ENCODE results near the gene STK11. TPM values are rescaled to one million over a fixed set of nuclear protein-coding genes. Genes with fewer than 3 reads are reported as not detected.

The STK11 gene
- polyA plus RNA-seq, 1 of the 3 experiments (the other 2 are of a cell fraction): 55.5 TPM

DNA sequence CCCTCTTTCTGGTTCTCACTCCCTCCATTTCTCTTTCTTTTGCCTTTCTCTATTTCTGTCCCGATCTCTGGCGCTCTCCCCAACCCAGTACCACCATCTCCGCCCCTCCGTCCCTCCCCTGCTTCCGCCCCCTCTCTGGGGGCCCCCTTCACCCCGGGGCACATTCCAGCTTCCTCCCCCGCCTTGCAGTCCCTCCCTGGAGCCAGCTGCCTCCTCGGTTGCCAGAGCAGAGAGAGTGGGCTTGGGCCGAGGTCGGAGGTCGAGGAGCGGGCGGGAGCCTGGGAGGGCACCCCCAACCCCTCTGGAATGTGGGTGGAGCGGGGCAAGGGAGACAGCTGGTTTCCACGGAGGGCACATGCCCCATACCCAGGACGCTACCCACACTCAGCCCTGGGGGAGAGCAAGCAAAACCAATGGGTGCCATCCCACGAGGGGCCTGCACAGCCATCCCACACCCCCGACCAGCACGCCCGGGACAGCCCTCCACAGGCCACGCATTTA lies 57.1 kb downstream of the STK11 start (continued):
- TF ChIP-seq GATA2 (CRISPR knock-in tag; IDR thresholded peaks at IDR 0.05): no peak
- TF ChIP-seq RXRA (IDR thresholded peaks at IDR 0.05; ENCODE audit: borderline replicate concordance, low read depth): no peak
- TF ChIP-seq YY1 (IDR thresholded peaks at IDR 0.05; ENCODE audit: low read depth): no peak
- no peak for TF ChIP-seq RFX5 (IDR thresholded peaks at IDR 0.05; ENCODE audit: low read length)
- TF ChIP-seq JUND (IDR thresholded peaks at IDR 0.05): no peak
- no peak for TF ChIP-seq NFIC (IDR thresholded peaks at IDR 0.05; ENCODE audit: borderline replicate concordance)
- no peak for TF ChIP-seq SIN3A (IDR thresholded peaks at IDR 0.05; ENCODE audit: borderline replicate concordance, low read depth, low read length)

DNA sequence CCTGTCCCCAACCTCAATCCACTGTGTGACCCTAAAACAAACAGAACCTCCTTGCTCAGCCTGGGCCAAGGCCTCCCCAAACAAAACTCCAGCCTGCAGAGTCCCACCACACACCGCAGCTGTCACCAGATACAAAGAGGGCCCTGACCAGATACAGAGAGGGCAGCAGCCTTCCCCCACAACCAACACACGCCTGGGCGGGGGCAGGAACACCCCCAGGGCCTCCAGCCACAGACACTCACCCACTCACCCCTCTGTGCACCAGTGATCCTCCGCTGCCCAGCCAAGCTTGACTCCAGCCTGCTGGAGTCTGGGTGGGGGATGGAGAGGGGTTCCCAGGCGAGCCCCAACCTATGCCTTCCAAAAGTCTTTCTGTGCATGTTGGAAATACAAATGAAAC lies 57.6 kb downstream of the STK11 start:
- 86% methylated on average over 5 of the region's 5 CpGs for WGBS (ENCODE audit: low lambda C conversion rate)

More for the DNA sequence above, 57.6 kb downstream of the STK11 start:
- Histone ChIP-seq H3K27ac (ENCODE audit: low read depth in 2 of 2, low read length in 1 of 2) (no peak overlapping the region), H3F3A (replicated peaks; ENCODE audit: insufficient read depth) (peaks cover 33% of the 10 kb centered on the region), H2AFZ (ENCODE audit: low read depth) (no peak overlapping the region), H3K4me3 (ENCODE audit: low read depth in 2 of 2, low read length in 1 of 2) (no peak overlapping the region), H3K79me2 (ENCODE audit: insufficient read depth) (peaks cover 17% of the 10 kb centered on the region), H3K9me2 (no peaks in the 10 kb centered on the region), H3K9ac (no peak overlapping the region), H4K20me1 (ENCODE audit: insufficient read depth) (peaks cover 8% of the 10 kb centered on the region), H3K9me3 (no peaks in the 10 kb centered on the region), H3K27me3 (ENCODE audit: insufficient read depth) (no peaks in the 10 kb centered on the region), H3K36me3 (replicated peaks in 1 of 2; ENCODE audit: control insufficient read depth in 1 of 2, insufficient read depth in 2 of 2, low read length in 1 of 2) (peaks cover 0 to 7% of the 10 kb centered on the region in 2 experiments), H3K4me2 (no peak overlapping the region; the same call in 1 of the 2 replicates), H3K4me1 (ENCODE audit: control insufficient read depth in 1 of 2, insufficient read depth in 2 of 2, low read depth in 1 of 2, low read length in 1 of 2) (peaks cover 56 to 69% of the 10 kb centered on the region in 2 experiments)
- DNase-seq: no peak
- ChIA-PET CTCF (interaction anchor here (1.1 to 18.6 kb wide), 5 partner anchors 8 to 53 kb away, joined by 3 to 594 read pairs (median 4); partner anchors contain the start of gene ATP5F1D), POLR2A (interaction anchor here (1.1 kb wide), 1 partner anchor 19 kb away, joined by 4 read pairs; no protein-coding TSS in a partner anchor)
- TF ChIP-seq, protein P1, sequence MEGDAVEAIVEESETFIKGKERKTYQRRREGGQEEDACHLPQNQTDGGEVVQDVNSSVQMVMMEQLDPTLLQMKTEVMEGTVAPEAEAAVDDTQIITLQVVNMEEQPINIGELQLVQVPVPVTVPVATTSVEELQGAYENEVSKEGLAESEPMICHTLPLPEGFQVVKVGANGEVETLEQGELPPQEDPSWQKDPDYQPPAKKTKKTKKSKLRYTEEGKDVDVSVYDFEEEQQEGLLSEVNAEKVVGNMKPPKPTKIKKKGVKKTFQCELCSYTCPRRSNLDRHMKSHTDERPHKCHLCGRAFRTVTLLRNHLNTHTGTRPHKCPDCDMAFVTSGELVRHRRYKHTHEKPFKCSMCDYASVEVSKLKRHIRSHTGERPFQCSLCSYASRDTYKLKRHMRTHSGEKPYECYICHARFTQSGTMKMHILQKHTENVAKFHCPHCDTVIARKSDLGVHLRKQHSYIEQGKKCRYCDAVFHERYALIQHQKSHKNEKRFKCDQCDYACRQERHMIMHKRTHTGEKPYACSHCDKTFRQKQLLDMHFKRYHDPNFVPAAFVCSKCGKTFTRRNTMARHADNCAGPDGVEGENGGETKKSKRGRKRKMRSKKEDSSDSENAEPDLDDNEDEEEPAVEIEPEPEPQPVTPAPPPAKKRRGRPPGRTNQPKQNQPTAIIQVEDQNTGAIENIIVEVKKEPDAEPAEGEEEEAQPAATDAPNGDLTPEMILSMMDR (IDR thresholded peaks at IDR 0.05): no peak
- TF ChIP-seq CHD2 (IDR thresholded peaks at IDR 0.05; ENCODE audit: low read length, partially characterized antibody) (no peak), RFX5 (IDR thresholded peaks at IDR 0.05; ENCODE audit: low read length) (no peak), TCF12 (IDR thresholded peaks at IDR 0.05) (no peak), TEAD4 (IDR thresholded peaks at IDR 0.05; ENCODE audit: borderline replicate concordance, insufficient read depth) (no peak), RCOR1 (IDR thresholded peaks at IDR 0.05; ENCODE audit: low read length) (no peak), FOXM1 (IDR thresholded peaks at IDR 0.05; ENCODE audit: low read depth) (no peak), RAD21 (IDR thresholded peaks at IDR 0.05; ENCODE audit: low read length) (no peak), FOSL2 (IDR thresholded peaks at IDR 0.05; ENCODE audit: borderline replicate concordance, low read depth) (no peak), MAX (IDR thresholded peaks at IDR 0.05; ENCODE audit: low read depth) (no peak)
- TF ChIP-seq, protein P2, sequence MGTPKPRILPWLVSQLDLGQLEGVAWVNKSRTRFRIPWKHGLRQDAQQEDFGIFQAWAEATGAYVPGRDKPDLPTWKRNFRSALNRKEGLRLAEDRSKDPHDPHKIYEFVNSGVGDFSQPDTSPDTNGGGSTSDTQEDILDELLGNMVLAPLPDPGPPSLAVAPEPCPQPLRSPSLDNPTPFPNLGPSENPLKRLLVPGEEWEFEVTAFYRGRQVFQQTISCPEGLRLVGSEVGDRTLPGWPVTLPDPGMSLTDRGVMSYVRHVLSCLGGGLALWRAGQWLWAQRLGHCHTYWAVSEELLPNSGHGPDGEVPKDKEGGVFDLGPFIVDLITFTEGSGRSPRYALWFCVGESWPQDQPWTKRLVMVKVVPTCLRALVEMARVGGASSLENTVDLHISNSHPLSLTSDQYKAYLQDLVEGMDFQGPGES (IDR thresholded peaks at IDR 0.05; ENCODE audit: low read depth, low read length): no peak

Data from SK-N-SH (cell line).